ENCODE measurements around the gene MSI2.

MSI2 gene

GRCh38 chr17:57419940-57420550, 163.7 kb downstream of the MSI2 start:
- no peak for DNase-seq

- DNase-seq: peak; percentile 54
Observed at GRCh38 chr17:57420734-57421717, 164.7 kb downstream of the MSI2 start.

GRCh38 chr17:57422574-57423164, 166.3 kb downstream of the MSI2 start:
- no peak for DNase-seq

- no peak for DNase-seq
Observed at GRCh38 chr17:57423541-57423940, 167.2 kb downstream of the MSI2 start.

GRCh38 chr17:57424273-57424672, 167.9 kb downstream of the MSI2 start:
- DNase-seq: no peak

- no peak for DNase-seq
Observed at GRCh38 chr17:57424777-57425188, 168.5 kb downstream of the MSI2 start.

GRCh38 chr17:57425431-57425830, 169.1 kb downstream of the MSI2 start:
- no peak for DNase-seq

- no peak for DNase-seq
Observed at GRCh38 chr17:57425903-57426880, 169.9 kb downstream of the MSI2 start.

GRCh38 chr17:57429966-57430365, 173.6 kb downstream of the MSI2 start:
- DNase-seq: no peak

GRCh38 chr17:57431415-57431814, 175.1 kb downstream of the MSI2 start:
- no peak for DNase-seq

GRCh38 chr17:57432507-57433277, 176.4 kb downstream of the MSI2 start:
- DNase-seq: no peak

GRCh38 chr17:57433452-57433851, 177.1 kb downstream of the MSI2 start:
- DNase-seq: no peak

- DNase-seq: no peak
Observed at GRCh38 chr17:57434361-57434760, 178.0 kb downstream of the MSI2 start.

- no peak for DNase-seq
Observed at GRCh38 chr17:57436565-57436964, 180.2 kb downstream of the MSI2 start.

GRCh38 chr17:57438066-57438731, 181.9 kb downstream of the MSI2 start:
- no peak for DNase-seq

GRCh38 chr17:57439651-57440050, 183.3 kb downstream of the MSI2 start:
- DNase-seq: no peak

- DNase-seq: peak; percentile 77
Observed at GRCh38 chr17:57440522-57441269, 184.4 kb downstream of the MSI2 start.

GRCh38 chr17:57441270-57441600, 184.9 kb downstream of the MSI2 start:
- DNase-seq: no peak

- no peak for DNase-seq
Observed at GRCh38 chr17:57442401-57442823, 186.1 kb downstream of the MSI2 start.

- DNase-seq: no peak
Observed at GRCh38 chr17:57442914-57443571, 186.7 kb downstream of the MSI2 start.

All from NCI-H345 (cell line).